Uterus (tissue), 4 donors: Measurements from ENCODE around the gene CAMTA2. TPM values are rescaled to one million over a fixed set of nuclear protein-coding genes. Genes with fewer than 3 reads are reported as not detected.
A peak's percentile ranks its signal among the peaks of the same experiment; 100 is the strongest.
"Not testable (repeated sequence)": the region's sequence is repeated elsewhere in the genome, so short reads cannot be mapped to it uniquely, and the experiment has no call there.

Source experiments
- DNase-seq, 2 donors: peaks; one replicate each; pipeline ENCODE4 v3.0.0-alpha.2; 2019 to 2020
- H3K27ac ChIP-seq, 2 donors: fragments of 200-600 bp; sonication (generic); 1 replicate in 1 of 2; 2 replicates in 1 of 2; pipeline ENCODE4 v1.5.1; 2016 to 2018
- H3K27me3 ChIP-seq, 2 donors: fragments of 200-600 bp; sonication (generic); one replicate each; pipeline ENCODE4 v1.5.1; 2018 to 2019; ENCODE audit warnings: control low read depth in 1 of 2
- H3K36me3 ChIP-seq, 2 donors: fragments of 200-600 bp; sonication (generic); one replicate each; pipeline ENCODE4 v1.5.1; 2019; ENCODE audit warnings: control low read depth in 1 of 2
- H3K4me1 ChIP-seq, 2 donors: fragments of 200-600 bp; sonication (generic); one replicate each; pipeline ENCODE4 v1.5.1; 2018 to 2019; ENCODE audit warnings: control low read depth in 1 of 2
- H3K4me3 ChIP-seq, 2 donors: fragments of 200-600 bp; sonication (generic); 1 replicate in 1 of 2; 2 replicates in 1 of 2; pipeline ENCODE4 v1.5.1; 2018 to 2019; ENCODE audit warnings: mild to moderate bottlenecking in 1 of 2
- H3K9me3 ChIP-seq, 2 donors: fragments of 200-600 bp; sonication (generic); one replicate each; pipeline ENCODE4 v1.5.1; 2019; ENCODE audit warnings: control low read depth in 1 of 2
- CTCF ChIP-seq, 4 experiments: fragments of 200-600 bp in 2 of 4; fragments of 450-650 bp in 2 of 4; sonication (generic) in 2 of 4; IDR thresholded peaks; one replicate each; pipeline ENCODE4 v1.5.1; 2016 to 2019; ENCODE audit warnings: antibody characterized with exemption in 4 of 4, mild to moderate bottlenecking in 2 of 4, moderate library complexity in 1 of 4
- POLR2A ChIP-seq, 2 donors: fragments of 450-650 bp; IDR thresholded peaks; one replicate each; pipeline ENCODE4 v1.6.1; 2016; ENCODE audit warnings: antibody characterized with exemption in 2 of 2, mild to moderate bottlenecking in 1 of 2, moderate library complexity in 1 of 2
- intact Hi-C: fragments of 100-400 bp; cut with DNase I; formaldehyde crosslinking; loops from one replicate; pipeline ENCODE4 v1.15.1; 2023; ENCODE audit warnings: low total_unique reads
- total RNA-seq, 4 donors: library from RNA; depleted of rRNA in 3 of 4; stranded (reverse); fragments of >200 nt in 3 of 4; gene quantifications; one replicate each; pipeline versions ENCODE4 v1.1.0 to v1.2.4, GENCODE V29; 2014 to 2023
- donor health status: DM: yes; HTN: yes; CAD: no.

The CAMTA2 gene
- total RNA-seq, 4 donors from 2014 or later = 7.3 to 80.8 (median 12.7) TPM

DNA sequence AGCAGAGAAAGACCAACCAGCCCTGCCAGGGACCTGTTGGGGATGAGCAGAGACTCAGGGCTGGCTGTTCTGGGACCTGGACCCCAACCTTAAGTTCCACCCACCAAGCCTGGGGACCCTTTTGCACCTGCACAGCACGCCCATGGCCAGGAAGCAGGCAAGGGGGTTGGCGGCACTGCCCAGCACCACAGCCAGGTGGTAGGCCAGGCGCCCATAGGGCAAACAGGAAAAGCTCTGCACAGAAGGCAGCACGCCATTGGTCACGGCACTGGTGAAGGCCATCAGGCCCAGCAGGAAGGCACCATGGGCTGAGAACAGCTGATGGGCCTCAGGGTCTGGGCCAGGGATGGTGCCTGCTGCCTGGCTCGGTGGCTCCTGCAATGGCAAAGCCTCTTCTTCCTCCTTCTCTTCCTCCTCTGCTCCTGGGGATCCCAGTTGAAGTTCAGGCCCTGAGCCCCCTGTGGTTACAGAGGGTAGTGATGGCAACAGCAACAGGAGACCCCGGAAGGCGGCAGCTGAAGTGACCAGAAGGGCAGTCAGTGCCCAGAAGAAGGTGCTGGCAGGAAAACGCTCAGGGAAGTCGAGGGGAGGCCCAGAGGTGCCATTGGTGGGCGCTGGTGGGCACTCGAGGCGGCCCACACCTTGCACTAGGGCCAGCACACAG is 46.0 kb upstream of the CAMTA2 start:
- intact Hi-C loops = no loop called here
- H3K36me3 ChIP-seq = no peaks in the 10 kb centered on the region
- H3K4me1 ChIP-seq = no peaks in the 10 kb centered on the region
- DNase-seq = no peak
- TF ChIP-seq POLR2A (IDR thresholded peaks at IDR 0.05) = no peak
- no peak for TF ChIP-seq CTCF (IDR thresholded peaks at IDR 0.05)
- no peak overlapping the region for H3K27ac ChIP-seq
- no peaks in the 10 kb centered on the region for H3K9me3 ChIP-seq
- H3K27me3 ChIP-seq = no peaks in the 10 kb centered on the region
- no peak overlapping the region for H3K4me3 ChIP-seq

GRCh38 chr17:5032865-5033264 is 45.4 kb upstream of the CAMTA2 start:
- no peaks in the 10 kb centered on the region for H3K4me1 ChIP-seq
- H3K9me3 ChIP-seq = no peaks in the 10 kb centered on the region
- H3K27me3 ChIP-seq = no peaks in the 10 kb centered on the region
- intact Hi-C loops = no loop called here
- H3K4me3 ChIP-seq = no peak overlapping the region
- H3K36me3 ChIP-seq = no peaks in the 10 kb centered on the region
- TF ChIP-seq POLR2A (IDR thresholded peaks at IDR 0.05) (no peak), CTCF (IDR thresholded peaks at IDR 0.05) (no peak)
- H3K27ac ChIP-seq = no peak overlapping the region
- DNase-seq = no peak

- Histone ChIP-seq H3K27ac (peak overlapping the region; percentile 56 to 73), H3K36me3 (no peaks in the 10 kb centered on the region), H3K9me3 (no peaks in the 10 kb centered on the region), H3K27me3 (no peaks in the 10 kb centered on the region), H3K4me3 (peak overlapping the region; percentile 23 to 51), H3K4me1 (no peaks in the 10 kb centered on the region)
- intact Hi-C loops = no loop called here
- DNase-seq = peak; percentile 80 to 83
- peak; percentile 82 to 92 (median 89) for TF ChIP-seq CTCF (IDR thresholded peaks at IDR 0.05)
- TF ChIP-seq POLR2A (IDR thresholded peaks at IDR 0.05) = no peak
Measured at GRCh38 chr17:5031365-5032082, 44.0 kb upstream of the CAMTA2 start.

DNA sequence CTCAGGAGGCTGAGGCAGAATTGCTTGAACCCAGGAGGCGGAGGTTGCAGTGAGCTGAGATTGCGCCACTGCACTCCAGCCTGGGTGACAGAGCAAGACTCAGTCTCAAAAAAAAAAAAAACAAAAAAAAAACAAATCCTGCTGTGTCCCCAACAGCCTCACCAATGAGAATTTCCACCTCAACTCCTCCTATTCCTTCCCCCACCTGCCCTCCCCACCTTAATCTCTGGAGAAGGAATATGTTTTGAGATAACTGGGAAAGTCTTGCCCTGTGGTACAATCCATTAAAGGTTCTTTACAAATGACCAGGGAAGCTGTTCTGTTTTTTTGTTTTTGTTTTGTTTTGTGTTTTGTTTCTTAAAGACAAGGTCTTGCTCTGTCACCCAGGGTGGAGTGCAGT is 42.7 kb upstream of the CAMTA2 start:
- intact Hi-C loops, H3K4me1 ChIP-seq, H3K9me3 ChIP-seq, DNase-seq, H3K27ac ChIP-seq, H3K36me3 ChIP-seq, H3K27me3 ChIP-seq, H3K4me3 ChIP-seq: not testable (repeated sequence)

- H3K27ac ChIP-seq = no peak overlapping the region
- no peaks in the 10 kb centered on the region for H3K27me3 ChIP-seq
- TF ChIP-seq POLR2A (IDR thresholded peaks at IDR 0.05) (no peak), CTCF (IDR thresholded peaks at IDR 0.05) (no peak)
- no peaks in the 10 kb centered on the region for H3K4me1 ChIP-seq
- H3K4me3 ChIP-seq = no peak overlapping the region
- intact Hi-C loops = no loop called here
- no peaks in the 10 kb centered on the region for H3K9me3 ChIP-seq
- DNase-seq = no peak
- H3K36me3 ChIP-seq = no peaks in the 10 kb centered on the region
Measured at GRCh38 chr17:5027916-5028315, 40.4 kb upstream of the CAMTA2 start.
